GM12874 (cell line): ENCODE data around the gene RETREG2.

Experiments
- TF ChIP-seq, protein P1 (sequence below): IDR thresholded peaks from 2 replicates; pipeline ENCODE4 v1.5.1; 2011; ENCODE audit warnings: low read depth, mild to moderate bottlenecking, control low read depth, low read length, moderate library complexity; ENCODE audit not compliant: insufficient read depth

RETREG2 gene

DNA sequence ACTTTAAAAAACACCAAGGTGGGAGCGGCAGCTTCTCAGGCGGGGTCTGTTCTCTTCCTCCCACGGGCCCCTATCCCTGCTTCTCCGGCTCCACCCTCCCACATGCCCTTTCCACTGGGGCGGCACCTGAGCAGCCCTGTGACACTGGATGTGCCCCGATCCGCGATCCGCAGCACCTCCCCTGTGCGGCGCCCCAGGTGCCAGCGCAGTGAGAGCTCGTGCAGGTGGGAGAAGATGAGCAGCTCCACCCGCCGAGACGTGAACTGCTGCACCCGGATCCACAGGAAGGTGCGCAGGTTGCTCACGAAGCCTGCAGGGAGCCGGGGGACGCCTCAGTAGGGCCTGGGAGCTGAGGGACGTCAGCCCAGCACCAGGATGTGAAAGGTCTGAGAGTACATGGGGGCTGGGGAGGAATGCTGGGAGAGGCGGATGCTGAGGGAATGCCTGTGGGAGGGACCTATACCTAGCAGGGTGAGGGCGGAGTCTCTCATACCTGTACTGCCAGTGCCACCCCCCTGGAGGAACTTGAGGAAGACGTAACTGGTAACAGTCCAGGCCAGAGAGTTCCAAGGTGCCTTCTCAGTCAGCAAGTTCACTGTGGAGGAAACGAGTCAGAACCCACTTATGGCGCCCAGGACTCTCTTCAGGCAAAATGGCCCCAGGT is 37.9 kb downstream of the RETREG2 start:
- TF ChIP-seq, protein P1, sequence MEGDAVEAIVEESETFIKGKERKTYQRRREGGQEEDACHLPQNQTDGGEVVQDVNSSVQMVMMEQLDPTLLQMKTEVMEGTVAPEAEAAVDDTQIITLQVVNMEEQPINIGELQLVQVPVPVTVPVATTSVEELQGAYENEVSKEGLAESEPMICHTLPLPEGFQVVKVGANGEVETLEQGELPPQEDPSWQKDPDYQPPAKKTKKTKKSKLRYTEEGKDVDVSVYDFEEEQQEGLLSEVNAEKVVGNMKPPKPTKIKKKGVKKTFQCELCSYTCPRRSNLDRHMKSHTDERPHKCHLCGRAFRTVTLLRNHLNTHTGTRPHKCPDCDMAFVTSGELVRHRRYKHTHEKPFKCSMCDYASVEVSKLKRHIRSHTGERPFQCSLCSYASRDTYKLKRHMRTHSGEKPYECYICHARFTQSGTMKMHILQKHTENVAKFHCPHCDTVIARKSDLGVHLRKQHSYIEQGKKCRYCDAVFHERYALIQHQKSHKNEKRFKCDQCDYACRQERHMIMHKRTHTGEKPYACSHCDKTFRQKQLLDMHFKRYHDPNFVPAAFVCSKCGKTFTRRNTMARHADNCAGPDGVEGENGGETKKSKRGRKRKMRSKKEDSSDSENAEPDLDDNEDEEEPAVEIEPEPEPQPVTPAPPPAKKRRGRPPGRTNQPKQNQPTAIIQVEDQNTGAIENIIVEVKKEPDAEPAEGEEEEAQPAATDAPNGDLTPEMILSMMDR = no peak

GRCh38 chr2:219216535-219216915 is 38.5 kb downstream of the RETREG2 start:
- TF ChIP-seq, protein P1 = no peak

- TF ChIP-seq, protein P1 = no peak
Observed at GRCh38 chr2:219218217-219218731, 40.2 kb downstream of the RETREG2 start.

DNA sequence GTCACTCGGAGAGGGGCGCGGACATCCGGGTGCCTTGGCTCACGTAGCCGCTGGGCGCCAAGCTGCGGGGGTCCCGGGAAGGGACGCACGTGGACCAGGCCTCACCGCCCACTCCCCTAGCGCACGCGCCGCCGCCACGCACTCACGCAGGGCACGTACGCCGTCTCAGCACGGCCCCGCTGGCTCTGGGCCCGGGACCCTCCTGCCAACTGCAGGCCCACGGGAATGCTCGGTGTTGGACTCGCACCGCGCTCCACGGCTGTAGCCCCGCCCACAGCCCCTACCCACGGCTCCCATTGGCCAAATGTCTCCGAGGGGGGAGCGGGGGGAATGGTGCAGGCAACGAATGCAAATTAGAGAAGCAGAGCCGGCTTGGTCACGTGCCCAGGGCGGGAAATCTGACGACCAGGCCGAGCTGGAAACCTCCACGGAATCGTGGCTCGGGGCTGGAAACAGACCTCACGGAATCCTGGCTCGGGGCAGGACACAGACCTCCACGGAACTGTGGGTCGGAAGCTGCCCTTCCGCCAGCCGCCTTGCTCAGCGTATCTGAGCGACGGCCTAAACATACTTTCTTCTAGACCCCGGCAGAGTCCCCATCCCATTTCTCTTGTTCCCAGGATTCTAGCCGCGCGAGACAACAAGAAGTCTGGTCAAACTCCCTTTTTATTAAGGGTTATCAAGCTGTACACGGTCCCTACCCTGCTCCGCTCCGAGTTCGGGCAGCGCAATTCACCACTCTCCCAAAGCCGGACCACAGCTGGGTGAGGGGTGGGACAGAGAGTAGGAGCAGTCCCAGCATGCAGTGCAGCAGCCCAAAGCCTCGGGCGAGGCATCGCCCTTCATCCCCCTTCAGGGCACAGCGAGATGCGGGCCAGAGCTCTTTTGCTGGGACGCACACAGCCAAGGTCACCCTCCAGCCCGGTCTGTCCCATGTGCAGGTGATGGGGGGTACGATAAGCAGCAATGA is 40.9 kb downstream of the RETREG2 start, which contains the start of gene ABCB6:
Gene ABCB6 (minus strand): TSS at position 227 of the 970 bp plus-strand sequence. CDS start 285 bp downstream, outside the sequence.
- TF ChIP-seq, protein P1 = no peak

GRCh38 chr2:219219784-219220532 is 41.9 kb downstream of the RETREG2 start:
- TF ChIP-seq, protein P1 = no peak

DNA sequence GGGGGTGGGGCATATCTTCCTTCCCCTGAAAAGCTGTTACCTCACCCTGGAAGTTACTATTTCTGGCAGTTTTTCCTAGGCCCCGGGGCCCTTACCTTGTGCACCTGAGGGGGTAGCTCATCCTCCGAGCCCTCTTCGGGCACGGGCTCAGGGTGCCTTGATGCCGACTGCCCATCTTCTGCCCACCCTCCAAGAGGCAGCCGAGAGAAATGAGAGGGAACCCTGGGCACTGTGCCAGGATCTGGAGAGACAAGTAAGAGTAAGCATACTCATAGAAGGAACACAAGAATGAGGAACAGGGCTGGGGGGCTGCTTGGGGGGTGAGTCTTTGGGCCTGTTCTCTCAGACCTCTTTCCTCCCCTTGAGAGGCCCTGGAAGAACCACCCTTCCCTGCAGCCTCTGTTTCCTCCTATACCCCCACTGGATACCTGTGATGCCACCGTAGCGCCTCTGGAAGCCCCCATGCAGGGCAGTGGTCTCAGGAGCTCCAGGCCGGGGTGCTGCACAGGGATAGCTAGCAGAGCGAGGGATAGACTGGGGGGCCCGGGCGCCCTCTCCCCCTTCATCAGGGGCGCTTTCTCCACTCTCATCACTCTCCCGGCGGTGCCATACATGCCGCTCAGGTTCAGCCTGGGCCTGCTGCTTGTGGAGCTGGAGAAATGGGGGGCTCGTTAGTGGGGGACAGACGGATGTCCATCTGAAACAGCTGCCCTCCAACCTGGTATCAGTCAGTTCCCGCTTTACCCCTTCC is 42.8 kb downstream of the RETREG2 start:
- TF ChIP-seq, protein P1 = no peak
